GM19043 (cell line): ENCODE data around the gene TNPO3.
A peak's percentile ranks its signal among the peaks of the same experiment; 100 is the strongest.

Experiments
- ATAC-seq: cut with Tn5 transposase; IDR thresholded peaks from one replicate; pipeline ENCODE4 v1.9.1; 2021; ENCODE audit warnings: low read depth; ENCODE audit not compliant: unreplicated experiment

TNPO3 gene

GRCh38 chr7:129054438-129055293 lies at the start of gene TNPO3:
Gene TNPO3 (minus strand): TSS chr7:129055111. CDS start chr7:129054770, 341 bp downstream.
- ATAC-seq: peak; percentile 77

GRCh38 chr7:129103561-129104324 lies 48.8 kb upstream of the TNPO3 start:
- no peak for ATAC-seq

- ATAC-seq: no peak
Measured at GRCh38 chr7:129101746-129102145, 46.8 kb upstream of the TNPO3 start.

GRCh38 chr7:129100827-129101166 lies 45.9 kb upstream of the TNPO3 start:
- no peak for ATAC-seq

GRCh38 chr7:129098409-129099084 lies 43.6 kb upstream of the TNPO3 start:
- ATAC-seq: no peak

GRCh38 chr7:129095258-129095657 lies 40.3 kb upstream of the TNPO3 start:
- peak; percentile 78 for ATAC-seq

GRCh38 chr7:129094501-129094900 lies 39.6 kb upstream of the TNPO3 start:
- ATAC-seq: no peak

GRCh38 chr7:129093867-129094456 lies 39.1 kb upstream of the TNPO3 start:
- ATAC-seq: no peak

- ATAC-seq: no peak
Measured at GRCh38 chr7:129091484-129092002, 36.6 kb upstream of the TNPO3 start.

- no peak for ATAC-seq
Measured at GRCh38 chr7:129090300-129090907, 35.5 kb upstream of the TNPO3 start.

GRCh38 chr7:129089521-129090212 lies 34.8 kb upstream of the TNPO3 start:
- ATAC-seq: peak; percentile 87

- ATAC-seq: no peak
Measured at GRCh38 chr7:129084801-129085551, 30.1 kb upstream of the TNPO3 start.

- no peak for ATAC-seq
Measured at GRCh38 chr7:129083525-129083924, 28.6 kb upstream of the TNPO3 start.

GRCh38 chr7:129078455-129078854 lies 23.5 kb upstream of the TNPO3 start:
- no peak for ATAC-seq

GRCh38 chr7:129076886-129077285 lies 22.0 kb upstream of the TNPO3 start:
- no peak for ATAC-seq

- no peak for ATAC-seq
Measured at GRCh38 chr7:129074994-129075393, 20.1 kb upstream of the TNPO3 start.

GRCh38 chr7:129074361-129074871 lies 19.5 kb upstream of the TNPO3 start:
- no peak for ATAC-seq

GRCh38 chr7:129073738-129074137 lies 18.8 kb upstream of the TNPO3 start:
- no peak for ATAC-seq

- ATAC-seq: no peak
Measured at GRCh38 chr7:129073204-129073603, 18.3 kb upstream of the TNPO3 start.
